ENCODE measurements around the gene NAA30.

- TF ChIP-seq, protein P1, sequence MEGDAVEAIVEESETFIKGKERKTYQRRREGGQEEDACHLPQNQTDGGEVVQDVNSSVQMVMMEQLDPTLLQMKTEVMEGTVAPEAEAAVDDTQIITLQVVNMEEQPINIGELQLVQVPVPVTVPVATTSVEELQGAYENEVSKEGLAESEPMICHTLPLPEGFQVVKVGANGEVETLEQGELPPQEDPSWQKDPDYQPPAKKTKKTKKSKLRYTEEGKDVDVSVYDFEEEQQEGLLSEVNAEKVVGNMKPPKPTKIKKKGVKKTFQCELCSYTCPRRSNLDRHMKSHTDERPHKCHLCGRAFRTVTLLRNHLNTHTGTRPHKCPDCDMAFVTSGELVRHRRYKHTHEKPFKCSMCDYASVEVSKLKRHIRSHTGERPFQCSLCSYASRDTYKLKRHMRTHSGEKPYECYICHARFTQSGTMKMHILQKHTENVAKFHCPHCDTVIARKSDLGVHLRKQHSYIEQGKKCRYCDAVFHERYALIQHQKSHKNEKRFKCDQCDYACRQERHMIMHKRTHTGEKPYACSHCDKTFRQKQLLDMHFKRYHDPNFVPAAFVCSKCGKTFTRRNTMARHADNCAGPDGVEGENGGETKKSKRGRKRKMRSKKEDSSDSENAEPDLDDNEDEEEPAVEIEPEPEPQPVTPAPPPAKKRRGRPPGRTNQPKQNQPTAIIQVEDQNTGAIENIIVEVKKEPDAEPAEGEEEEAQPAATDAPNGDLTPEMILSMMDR (IDR thresholded peaks at IDR 0.05) = no peak
- TF ChIP-seq POLR2A (IDR thresholded peaks at IDR 0.05) = no peak
These were observed 15.2 kb upstream of the NAA30 start for GRCh38 chr14:57375156-57375555.

All from adrenal gland (tissue), 5 donors.